Fibroblast of lung (primary cell): ENCODE measurements around the gene CDK6. TPM values are rescaled to one million over a fixed set of nuclear protein-coding genes. Genes with fewer than 3 reads are reported as not detected.

Experiments used
- DNase-seq, 2 donors: peaks; one replicate each; pipeline versions ENCODE4 v3.0.0 to v3.0.0-alpha.2; 2010; ENCODE audit warnings: low read depth in 2 of 2
- H2AFZ ChIP-seq: 2 replicates; pipeline ENCODE4 v1.5.1; 2012; ENCODE audit warnings: low read length, control low read depth, inconsistent platforms
- H3K27ac ChIP-seq: 2 replicates; pipeline ENCODE4 v1.5.1; 2011; ENCODE audit warnings: low read length, control low read depth; ENCODE audit not compliant: insufficient read depth
- H3K27me3 ChIP-seq: 2 replicates; pipeline ENCODE4 v1.5.1; 2011; ENCODE audit warnings: mild to moderate bottlenecking, low read length; ENCODE audit not compliant: control insufficient read depth, insufficient read depth
- H3K36me3 ChIP-seq: 2 replicates; pipeline ENCODE4 v1.5.1; 2011; ENCODE audit warnings: low read length; ENCODE audit not compliant: control insufficient read depth, insufficient read depth
- H3K4me1 ChIP-seq: 2 replicates; pipeline ENCODE4 v1.5.1; 2011; ENCODE audit warnings: low read length; ENCODE audit not compliant: control insufficient read depth, insufficient read depth; ENCODE audit errors: extremely low read depth
- H3K4me2 ChIP-seq: 2 replicates; pipeline ENCODE4 v1.5.1; 2011; ENCODE audit warnings: low read length, control low read depth; ENCODE audit not compliant: insufficient read depth; ENCODE audit errors: extremely low read depth
- H3K4me3 ChIP-seq, 4 experiments: fragments of 200-600 bp in 1 of 4; sonication (generic) in 1 of 4; replicated peaks in 1 of 4; 2 replicates each; pipeline ENCODE4 v1.5.1; 2011 to 2016; ENCODE audit warnings: low read length in 4 of 4, low read depth in 3 of 4, mild to moderate bottlenecking in 3 of 4, control low read depth in 2 of 4, inconsistent platforms in 1 of 4, mixed read lengths in 1 of 4; ENCODE audit not compliant: insufficient read depth in 1 of 4; ENCODE audit errors: control extremely low read depth in 1 of 4
- H3K79me2 ChIP-seq: 2 replicates; pipeline ENCODE4 v1.5.1; 2012; ENCODE audit warnings: mild to moderate bottlenecking, low read length, inconsistent platforms; ENCODE audit not compliant: control insufficient read depth, insufficient read depth
- H3K9ac ChIP-seq: 2 replicates; pipeline ENCODE4 v1.5.1; 2011; ENCODE audit warnings: mild to moderate bottlenecking, low read length, control low read depth; ENCODE audit not compliant: insufficient read depth
- H3K9me3 ChIP-seq: 2 replicates; pipeline ENCODE4 v1.5.1; 2012; ENCODE audit warnings: low read depth, low read length; ENCODE audit not compliant: control insufficient read depth, insufficient read depth
- H4K20me1 ChIP-seq: 2 replicates; pipeline ENCODE4 v1.5.1; 2011; ENCODE audit warnings: low read length; ENCODE audit not compliant: control insufficient read depth, insufficient read depth; ENCODE audit errors: extremely low read depth
- CTCF ChIP-seq, 2 donors: IDR thresholded peaks in 1 of 2; conservative IDR thresholded peaks in 1 of 2; 1 replicate in 1 of 2; 2 replicates in 1 of 2; pipeline ENCODE4 v1.5.1; 2011 to 2012; ENCODE audit warnings: low read length in 2 of 2, control low read depth in 1 of 2, inconsistent platforms in 1 of 2, low read depth in 1 of 2, mild to moderate bottlenecking in 1 of 2
- EZH2 ChIP-seq: IDR thresholded peaks from 2 replicates; pipeline ENCODE4 v1.5.1; 2012; ENCODE audit warnings: low read length, control low read depth, mild to moderate bottlenecking; ENCODE audit errors: missing control alignments
- polyA plus RNA-seq, 2 donors: library from polyadenylated mRNA; depleted of rRNA in 1 of 2; stranded (reverse) in 1 of 2; unstranded in 1 of 2; fragments of >200 nt; gene quantifications; 2 replicates each; pipeline ENCODE4 v1.2.1, GENCODE V29; 2011 to 2012; ENCODE audit warnings: missing spikeins in 1 of 2
- total RNA-seq: library from RNA; depleted of rRNA; stranded (reverse); fragments of >200 nt; gene quantifications from 2 replicates; pipeline ENCODE4 v1.2.1, GENCODE V29; 2014

Gene CDK6
- total and polyA plus RNA-seq, 2 donors (not counting 1 experiment from before 2014, with no cell fraction given) = 17.8 to 19.2 TPM

- Histone ChIP-seq H4K20me1 (no peaks in the 10 kb centered on the region), H3K4me3 (no peak overlapping the region), H3K27me3 (no peaks in the 10 kb centered on the region), H3K36me3 (no peaks in the 10 kb centered on the region), H3K27ac (no peak overlapping the region), H3K4me2 (no peak overlapping the region), H3K79me2 (no peaks in the 10 kb centered on the region), H3K9me3 (no peaks in the 10 kb centered on the region), H2AFZ (no peak overlapping the region), H3K9ac (no peak overlapping the region), H3K4me1 (no peaks in the 10 kb centered on the region)
- TF ChIP-seq CTCF (conservative IDR thresholded peaks at IDR 0.05 in 1 of 2, IDR thresholded peaks at IDR 0.05 in 1 of 2; ENCODE audit: low read depth in 1 of 2, low read length in 2 of 2) (no peak), EZH2 (no peak)
- DNase-seq = no peak
These were observed 41.0 kb upstream of the CDK6 start for GRCh38 chr7:92877367-92877766.

- H3K27ac ChIP-seq = no peak overlapping the region
- no peak overlapping the region for H3K9ac ChIP-seq
- no peaks in the 10 kb centered on the region for H3K9me3 ChIP-seq
- TF ChIP-seq EZH2 (no peak), CTCF (conservative IDR thresholded peaks at IDR 0.05 in 1 of 2, IDR thresholded peaks at IDR 0.05 in 1 of 2; ENCODE audit: low read depth in 1 of 2, low read length in 2 of 2) (no peak)
- H3K4me2 ChIP-seq = no peak overlapping the region
- no peak for DNase-seq
- no peak overlapping the region for H3K4me3 ChIP-seq
- no peak overlapping the region for H2AFZ ChIP-seq
- no peaks in the 10 kb centered on the region for H3K27me3 ChIP-seq
- no peaks in the 10 kb centered on the region for H4K20me1 ChIP-seq
- no peaks in the 10 kb centered on the region for H3K36me3 ChIP-seq
- H3K4me1 ChIP-seq = no peaks in the 10 kb centered on the region
- H3K79me2 ChIP-seq = no peaks in the 10 kb centered on the region
These were observed 40.5 kb upstream of the CDK6 start for GRCh38 chr7:92876836-92877235.

GRCh38 chr7:92875719-92876118 is 39.3 kb upstream of the CDK6 start:
- H4K20me1 ChIP-seq = no peaks in the 10 kb centered on the region
- no peak overlapping the region for H3K9ac ChIP-seq
- peak in 1 of 2 donors; percentile 86 for DNase-seq
- H2AFZ ChIP-seq = no peak overlapping the region
- no peak overlapping the region for H3K4me3 ChIP-seq
- no peaks in the 10 kb centered on the region for H3K36me3 ChIP-seq
- H3K27me3 ChIP-seq = no peaks in the 10 kb centered on the region
- H3K4me2 ChIP-seq = no peak overlapping the region
- no peaks in the 10 kb centered on the region for H3K9me3 ChIP-seq
- H3K27ac ChIP-seq = no peak overlapping the region
- no peaks in the 10 kb centered on the region for H3K79me2 ChIP-seq
- TF ChIP-seq EZH2 = no peak
- no peak for TF ChIP-seq CTCF (conservative IDR thresholded peaks at IDR 0.05 in 1 of 2, IDR thresholded peaks at IDR 0.05 in 1 of 2; ENCODE audit: low read depth in 1 of 2, low read length in 2 of 2)
- H3K4me1 ChIP-seq = no peaks in the 10 kb centered on the region
